ENCODE results near the gene FLYWCH2. TPM values are rescaled to one million over a fixed set of nuclear protein-coding genes. Genes with fewer than 3 reads are reported as not detected.

FLYWCH2 gene
- total and polyA plus RNA-seq, 9 of the 15 experiments (the other 6 are each of a cell fraction or from before 2014, with no cell fraction given) = 0.70 to 55.5 (median 7.6) TPM

DNA sequence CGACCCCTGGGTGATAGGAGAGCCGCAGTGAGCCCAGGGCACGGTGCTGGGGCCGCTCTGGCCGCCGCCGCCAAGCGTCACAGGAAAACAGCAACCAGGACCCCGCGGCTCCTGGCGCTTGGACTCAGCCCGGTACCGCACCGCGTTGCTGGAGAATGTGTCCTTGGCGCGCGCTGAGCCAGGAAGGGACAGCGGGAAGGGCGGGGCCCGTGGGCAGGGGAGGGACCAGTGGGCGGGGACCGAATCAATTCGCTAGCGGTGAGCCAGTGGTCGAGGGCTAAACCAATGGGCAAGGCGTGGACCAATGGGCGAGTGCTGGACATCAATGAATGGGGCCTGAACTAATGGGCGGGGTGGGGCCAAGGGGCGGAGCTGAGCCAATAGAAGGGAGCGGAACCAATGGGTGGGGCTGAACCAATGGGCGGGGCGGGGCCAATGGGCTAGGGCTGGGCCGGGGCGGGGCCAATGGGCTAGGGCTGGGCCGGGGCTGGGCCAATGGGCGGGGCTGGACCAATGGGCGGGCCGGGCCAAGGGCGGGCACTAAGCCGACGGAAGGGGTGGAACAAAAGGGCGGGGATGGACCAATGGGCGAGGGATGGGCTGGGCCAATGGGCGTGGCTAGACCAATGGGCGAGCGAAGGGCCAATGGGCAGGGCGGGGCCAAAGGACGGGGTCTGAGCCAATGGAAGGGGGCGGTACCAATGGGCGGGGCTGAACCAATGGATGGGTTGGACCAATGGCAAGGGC, 22.4 kb downstream of the FLYWCH2 start (continued):
- TF ChIP-seq, protein P1, sequence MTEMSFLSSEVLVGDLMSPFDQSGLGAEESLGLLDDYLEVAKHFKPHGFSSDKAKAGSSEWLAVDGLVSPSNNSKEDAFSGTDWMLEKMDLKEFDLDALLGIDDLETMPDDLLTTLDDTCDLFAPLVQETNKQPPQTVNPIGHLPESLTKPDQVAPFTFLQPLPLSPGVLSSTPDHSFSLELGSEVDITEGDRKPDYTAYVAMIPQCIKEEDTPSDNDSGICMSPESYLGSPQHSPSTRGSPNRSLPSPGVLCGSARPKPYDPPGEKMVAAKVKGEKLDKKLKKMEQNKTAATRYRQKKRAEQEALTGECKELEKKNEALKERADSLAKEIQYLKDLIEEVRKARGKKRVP (CRISPR knock-in tag; IDR thresholded peaks at IDR 0.05) = no peak
- TF ChIP-seq WHSC1 (IDR thresholded peaks at IDR 0.05; ENCODE audit: low read length) (no peak), ZNF12 (CRISPR knock-in tag; IDR thresholded peaks at IDR 0.05) (no peak), ZNF212 (CRISPR knock-in tag; IDR thresholded peaks at IDR 0.05) (no peak), SREBF1 (IDR thresholded peaks at IDR 0.05; ENCODE audit: borderline replicate concordance, low read depth, low read length) (no peak), JUN (IDR thresholded peaks at IDR 0.05; ENCODE audit: borderline replicate concordance, low read depth, low read length) (peak; percentile 19; the same call in 1 of the 2 replicates), JUN (CRISPR knock-in tag; IDR thresholded peaks at IDR 0.05; ENCODE audit: borderline replicate concordance) (no peak), PHF8 (IDR thresholded peaks at IDR 0.05; ENCODE audit: borderline replicate concordance, low read length) (peak; percentile 72; the same call in 1 of the 2 replicates), PML (IDR thresholded peaks at IDR 0.05; ENCODE audit: low read length) (peak; percentile 90; the same call in 1 of the 2 replicates), SRF (CRISPR knock-in tag; IDR thresholded peaks at IDR 0.05) (no peak), TAF1 (IDR thresholded peaks at IDR 0.05; ENCODE audit: control insufficient read depth, extremely low read depth, insufficient read depth, low read length, severe bottlenecking) (peak; percentile 99), ZNF707 (CRISPR knock-in tag; conservative IDR thresholded peaks at IDR 0.05) (no peak), TCF7 (IDR thresholded peaks at IDR 0.05; ENCODE audit: borderline replicate concordance) (no peak), CHD2 (IDR thresholded peaks at IDR 0.05; ENCODE audit: low read depth, low read length) (peak; percentile 45; the same call in 1 of the 2 replicates), RUNX1 (IDR thresholded peaks at IDR 0.05; ENCODE audit: low read depth) (no peak), ZC3H11A (IDR thresholded peaks at IDR 0.05; ENCODE audit: low read depth, low read length) (no peak), EZH2 (IDR thresholded peaks at IDR 0.05; ENCODE audit: borderline replicate concordance, low read depth, low read length) (no peak), FOXP1 (CRISPR knock-in tag; IDR thresholded peaks at IDR 0.05) (peak; percentile 74; the same call in 1 of the 2 replicates), SNIP1 (IDR thresholded peaks at IDR 0.05; ENCODE audit: low read depth) (no peak), ZNF696 (CRISPR knock-in tag; conservative IDR thresholded peaks at IDR 0.05) (no peak), HIVEP1 (CRISPR knock-in tag; IDR thresholded peaks at IDR 0.05) (no peak), ZNF41 (CRISPR knock-in tag; conservative IDR thresholded peaks at IDR 0.05) (no peak)
- TF ChIP-seq, protein P2, sequence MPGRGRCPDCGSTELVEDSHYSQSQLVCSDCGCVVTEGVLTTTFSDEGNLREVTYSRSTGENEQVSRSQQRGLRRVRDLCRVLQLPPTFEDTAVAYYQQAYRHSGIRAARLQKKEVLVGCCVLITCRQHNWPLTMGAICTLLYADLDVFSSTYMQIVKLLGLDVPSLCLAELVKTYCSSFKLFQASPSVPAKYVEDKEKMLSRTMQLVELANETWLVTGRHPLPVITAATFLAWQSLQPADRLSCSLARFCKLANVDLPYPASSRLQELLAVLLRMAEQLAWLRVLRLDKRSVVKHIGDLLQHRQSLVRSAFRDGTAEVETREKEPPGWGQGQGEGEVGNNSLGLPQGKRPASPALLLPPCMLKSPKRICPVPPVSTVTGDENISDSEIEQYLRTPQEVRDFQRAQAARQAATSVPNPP (IDR thresholded peaks at IDR 0.05; ENCODE audit: borderline replicate concordance, insufficient read depth, insufficient read length) = no peak
- TF ChIP-seq, protein P3, sequence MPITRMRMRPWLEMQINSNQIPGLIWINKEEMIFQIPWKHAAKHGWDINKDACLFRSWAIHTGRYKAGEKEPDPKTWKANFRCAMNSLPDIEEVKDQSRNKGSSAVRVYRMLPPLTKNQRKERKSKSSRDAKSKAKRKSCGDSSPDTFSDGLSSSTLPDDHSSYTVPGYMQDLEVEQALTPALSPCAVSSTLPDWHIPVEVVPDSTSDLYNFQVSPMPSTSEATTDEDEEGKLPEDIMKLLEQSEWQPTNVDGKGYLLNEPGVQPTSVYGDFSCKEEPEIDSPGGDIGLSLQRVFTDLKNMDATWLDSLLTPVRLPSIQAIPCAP (CRISPR knock-in tag; IDR thresholded peaks at IDR 0.05; ENCODE audit: borderline replicate concordance) = no peak
- TF ChIP-seq, protein P4, sequence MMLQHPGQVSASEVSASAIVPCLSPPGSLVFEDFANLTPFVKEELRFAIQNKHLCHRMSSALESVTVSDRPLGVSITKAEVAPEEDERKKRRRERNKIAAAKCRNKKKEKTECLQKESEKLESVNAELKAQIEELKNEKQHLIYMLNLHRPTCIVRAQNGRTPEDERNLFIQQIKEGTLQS (IDR thresholded peaks at IDR 0.05) = no peak
- TF ChIP-seq, protein P4 (CRISPR knock-in tag; conservative IDR thresholded peaks at IDR 0.05) = no peak
